ENCODE data around the gene KRT6A. TPM values are rescaled to one million over a fixed set of nuclear protein-coding genes. Genes with fewer than 3 reads are reported as not detected.
"Not testable (repeated sequence)": the region's sequence is repeated elsewhere in the genome, so short reads cannot be mapped to it uniquely, and the experiment has no call there.

KRT6A gene
- total RNA-seq, 6 donors from 2014 or later, result 0.61 to 4.5 (median 1.4) TPM; not detected in 1

DNA sequence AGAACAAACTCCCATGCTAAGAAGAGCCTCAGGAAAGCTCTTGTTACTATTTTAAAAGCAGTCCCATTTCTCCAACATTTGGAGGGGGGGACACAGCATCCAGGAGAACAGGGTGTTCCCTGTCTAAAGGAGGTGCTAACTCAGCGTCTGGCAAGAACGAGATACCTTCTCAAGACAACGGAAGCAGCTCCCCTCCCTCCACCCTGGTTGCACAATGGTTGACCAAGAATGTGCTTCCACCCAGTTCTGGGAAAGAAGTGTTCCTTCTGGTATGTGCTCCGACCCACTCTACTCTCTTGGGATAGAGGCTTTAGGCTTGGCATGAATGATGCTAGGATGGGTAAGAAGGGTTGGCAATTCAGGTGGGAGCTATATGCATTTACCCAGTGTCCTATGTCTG, 1.5 kb upstream of the KRT6A start:
- peak; percentile 60 to 80 for ATAC-seq (ENCODE audit: low FRiP score in 2 of 2)
- no peaks in the 10 kb centered on the region for H3K27me3 ChIP-seq
- no peaks in the 10 kb centered on the region for H3K36me3 ChIP-seq
- WGBS, 2 donors, result 28 to 59% methylated on average over 4 of the region's 4 CpGs
- no peaks in the 10 kb centered on the region for H3K9me3 ChIP-seq
- DNase-seq, result peak in 1 of 2 donors; percentile 74
- no peak overlapping the region for H3K4me3 ChIP-seq
- TF ChIP-seq EP300 (IDR thresholded peaks at IDR 0.05), result peak; percentile 47 to 92 (median 84)
- TF ChIP-seq POLR2AphosphoS5 (IDR thresholded peaks at IDR 0.05), result peak; percentile 61 to 87
- no peak for TF ChIP-seq POLR2A (IDR thresholded peaks at IDR 0.05)
- TF ChIP-seq, protein P1, sequence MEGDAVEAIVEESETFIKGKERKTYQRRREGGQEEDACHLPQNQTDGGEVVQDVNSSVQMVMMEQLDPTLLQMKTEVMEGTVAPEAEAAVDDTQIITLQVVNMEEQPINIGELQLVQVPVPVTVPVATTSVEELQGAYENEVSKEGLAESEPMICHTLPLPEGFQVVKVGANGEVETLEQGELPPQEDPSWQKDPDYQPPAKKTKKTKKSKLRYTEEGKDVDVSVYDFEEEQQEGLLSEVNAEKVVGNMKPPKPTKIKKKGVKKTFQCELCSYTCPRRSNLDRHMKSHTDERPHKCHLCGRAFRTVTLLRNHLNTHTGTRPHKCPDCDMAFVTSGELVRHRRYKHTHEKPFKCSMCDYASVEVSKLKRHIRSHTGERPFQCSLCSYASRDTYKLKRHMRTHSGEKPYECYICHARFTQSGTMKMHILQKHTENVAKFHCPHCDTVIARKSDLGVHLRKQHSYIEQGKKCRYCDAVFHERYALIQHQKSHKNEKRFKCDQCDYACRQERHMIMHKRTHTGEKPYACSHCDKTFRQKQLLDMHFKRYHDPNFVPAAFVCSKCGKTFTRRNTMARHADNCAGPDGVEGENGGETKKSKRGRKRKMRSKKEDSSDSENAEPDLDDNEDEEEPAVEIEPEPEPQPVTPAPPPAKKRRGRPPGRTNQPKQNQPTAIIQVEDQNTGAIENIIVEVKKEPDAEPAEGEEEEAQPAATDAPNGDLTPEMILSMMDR (IDR thresholded peaks at IDR 0.05), result no peak
- H3K27ac ChIP-seq, result no peak overlapping the region
- H3K4me1 ChIP-seq, result peaks cover 10 to 27% (median 18%) of the 10 kb centered on the region in 4 donors

DNA sequence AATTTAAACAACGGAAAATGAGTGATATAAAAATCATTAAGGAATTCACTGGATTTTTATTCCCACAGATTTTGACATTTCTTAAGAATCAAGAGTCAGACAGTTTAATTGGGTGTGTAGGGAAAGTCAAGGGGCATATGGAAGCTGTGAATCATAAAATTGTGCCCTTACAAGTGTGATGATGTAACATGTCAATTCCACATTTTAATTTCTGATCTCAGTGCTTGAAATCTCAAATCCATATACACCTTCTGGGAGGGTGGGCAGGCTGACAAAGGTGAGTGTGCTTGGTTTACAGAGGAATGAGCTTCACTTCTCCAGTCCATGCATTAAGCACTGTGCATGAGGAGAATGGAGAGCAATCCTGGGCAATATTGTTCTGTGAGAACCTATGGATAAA, 1.0 kb upstream of the KRT6A start:
- H3K9me3 ChIP-seq, result no peaks in the 10 kb centered on the region
- 89 to 93% methylated on average over 1 of the region's 1 CpG for WGBS, 2 donors
- H3K4me1 ChIP-seq, result peaks cover 10 to 27% (median 18%) of the 10 kb centered on the region in 4 donors
- no peak overlapping the region for H3K27ac ChIP-seq
- H3K4me3 ChIP-seq, result no peak overlapping the region
- TF ChIP-seq POLR2AphosphoS5 (IDR thresholded peaks at IDR 0.05) (no peak), POLR2A (IDR thresholded peaks at IDR 0.05) (no peak), EP300 (IDR thresholded peaks at IDR 0.05) (no peak)
- TF ChIP-seq, protein P1 (IDR thresholded peaks at IDR 0.05), result no peak
- H3K27me3 ChIP-seq, result no peaks in the 10 kb centered on the region
- ATAC-seq (ENCODE audit: low FRiP score in 2 of 2), result no peak
- no peak for DNase-seq
- no peaks in the 10 kb centered on the region for H3K36me3 ChIP-seq

DNA sequence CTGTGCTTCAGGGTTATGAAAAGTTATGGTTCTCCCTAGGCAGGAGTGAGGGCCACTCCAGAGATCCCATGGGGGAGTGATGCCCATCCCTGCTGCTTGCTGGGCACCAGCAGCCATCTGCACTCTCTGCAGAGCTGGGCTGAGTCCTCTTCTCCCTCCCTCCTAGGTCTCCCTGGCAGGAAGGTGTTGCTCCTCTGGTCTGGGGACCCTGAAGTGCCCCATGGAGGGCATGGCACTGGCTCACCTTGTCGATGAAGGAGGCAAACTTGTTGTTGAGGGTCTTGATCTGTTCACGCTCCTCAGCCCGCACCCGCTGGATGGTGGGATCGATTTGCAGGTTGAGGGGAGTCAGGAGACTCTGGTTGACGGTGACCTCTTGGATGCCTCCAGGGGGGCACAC, 652 bp downstream of the KRT6A start:
- H3K36me3 ChIP-seq; H3K4me3 ChIP-seq; H3K27ac ChIP-seq; H3K27me3 ChIP-seq; H3K9me3 ChIP-seq; ATAC-seq (ENCODE audit: low FRiP score in 2 of 2): not testable (repeated sequence)
- H3K4me1 ChIP-seq, result peaks cover 10 to 27% (median 18%) of the 10 kb centered on the region in 4 donors
- 91 to 100% methylated on average over 1 to 5 of the region's 6 CpGs for WGBS, 2 donors
- peak in 1 of 2 donors; percentile 19 for DNase-seq

DNA sequence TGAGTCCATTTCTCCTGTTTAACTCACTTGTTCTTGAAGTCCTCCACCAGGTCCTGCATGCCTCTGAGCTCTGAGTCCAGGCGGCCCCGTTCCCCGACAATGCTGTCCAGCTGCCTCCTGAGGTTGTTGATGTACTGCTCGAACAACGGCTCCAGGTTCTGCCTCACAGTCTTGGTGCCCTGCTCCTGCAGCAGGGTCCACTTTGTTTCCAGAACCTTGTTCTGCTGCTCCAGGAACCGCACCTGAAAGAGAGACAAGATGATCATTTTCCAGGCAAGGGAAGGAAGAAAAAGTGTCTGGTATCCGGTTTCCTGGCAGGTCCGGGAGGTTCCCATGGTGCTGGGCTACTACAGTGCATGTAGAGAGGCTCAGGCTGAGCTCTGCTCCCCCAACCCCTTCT, 1.6 kb downstream of the KRT6A start:
- not testable (repeated sequence) for H3K36me3 ChIP-seq; H3K27ac ChIP-seq; H3K9me3 ChIP-seq; ATAC-seq (ENCODE audit: low FRiP score in 2 of 2); H3K4me3 ChIP-seq; H3K27me3 ChIP-seq
- DNase-seq, result peak in 1 of 2 donors; percentile 19
- peaks cover 10 to 27% (median 18%) of the 10 kb centered on the region in 4 donors for H3K4me1 ChIP-seq
- WGBS, 2 donors, result 56 to 84% methylated on average over 6 to 8 of the region's 8 CpGs

DNA sequence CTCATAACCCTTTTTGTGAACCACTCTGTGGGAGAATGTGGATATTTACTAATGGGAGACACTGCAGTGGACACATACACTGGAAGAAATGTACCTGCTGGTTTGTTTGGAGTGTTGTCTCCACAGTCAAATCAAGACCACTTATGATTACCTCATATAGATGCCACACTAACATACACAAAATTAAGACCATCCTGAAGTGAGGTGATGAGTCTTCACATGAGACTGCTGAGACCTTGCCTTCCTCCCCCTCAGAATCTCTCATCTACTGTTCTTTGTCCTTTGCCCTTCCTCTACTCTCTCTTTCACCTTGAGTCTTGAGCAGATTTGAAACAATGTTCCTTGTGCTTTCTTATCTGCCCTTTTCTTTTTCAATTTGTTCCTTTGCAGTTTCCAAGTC, 4.3 kb downstream of the KRT6A start:
- H3K27ac ChIP-seq, result no peak overlapping the region

DNA sequence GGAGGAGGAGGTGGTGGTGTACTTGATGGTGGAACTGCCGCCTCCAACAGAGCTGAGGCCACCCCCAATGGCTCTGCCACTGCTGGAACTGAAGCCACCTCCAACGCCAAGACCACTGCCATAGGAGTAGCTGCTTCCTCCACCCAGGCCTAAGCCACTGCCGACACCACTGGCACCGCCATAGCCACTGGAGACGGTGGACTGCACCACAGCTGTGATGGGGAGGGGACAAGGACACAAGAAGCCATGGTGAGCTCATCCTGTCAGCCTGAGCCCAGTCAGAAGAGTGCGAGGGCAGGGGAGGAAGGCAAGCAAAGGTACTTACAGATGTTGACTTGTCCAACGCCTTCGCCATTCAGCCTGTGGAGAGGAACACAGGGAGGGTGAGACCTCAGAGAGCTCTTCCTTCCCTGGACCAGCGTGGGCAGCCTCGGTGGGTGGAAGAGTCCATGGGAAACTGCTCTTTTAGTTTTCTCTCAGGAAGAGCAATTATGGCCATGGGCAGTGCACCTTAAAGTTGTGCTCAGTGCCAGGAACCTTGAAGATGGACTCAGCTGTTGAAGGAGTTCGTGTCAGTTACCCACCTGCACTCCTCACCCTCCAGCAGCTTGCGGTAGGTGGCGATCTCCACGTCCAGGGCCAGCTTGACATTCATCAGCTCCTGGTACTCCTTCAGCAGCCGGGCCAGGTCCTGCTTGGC, 5.2 kb downstream of the KRT6A start:
- not testable (repeated sequence) for H3K27ac ChIP-seq; ATAC-seq (ENCODE audit: low FRiP score in 2 of 2); H3K4me1 ChIP-seq; H3K36me3 ChIP-seq; H3K4me3 ChIP-seq; H3K27me3 ChIP-seq; H3K9me3 ChIP-seq
- WGBS, 2 donors, result 82 to 83% methylated on average over 5 to 14 of the region's 15 CpGs
- peak in 1 of 2 donors; percentile 25 for DNase-seq

More for the DNA sequence above, 4.3 kb downstream of the KRT6A start:
- no peaks in the 10 kb centered on the region for H3K36me3 ChIP-seq
- TF ChIP-seq POLR2AphosphoS5 (IDR thresholded peaks at IDR 0.05) (no peak), EP300 (IDR thresholded peaks at IDR 0.05) (no peak), POLR2A (IDR thresholded peaks at IDR 0.05) (no peak)
- TF ChIP-seq, protein P1 (IDR thresholded peaks at IDR 0.05), result no peak
- ATAC-seq (ENCODE audit: low FRiP score in 2 of 2), result no peak
- no peak overlapping the region for H3K4me3 ChIP-seq
- peaks cover 0 to 4% (median 0%) of the 10 kb centered on the region in 4 donors for H3K9me3 ChIP-seq
- no peaks in the 10 kb centered on the region for H3K27me3 ChIP-seq
- DNase-seq, result no peak
- peaks cover 0 to 4% (median 1%) of the 10 kb centered on the region in 4 donors for H3K4me1 ChIP-seq
